Gastroesophageal sphincter (tissue), 3 donors: ENCODE data around the gene MIDN.

Experiments
- EP300 ChIP-seq: sonication (generic); formaldehyde crosslinking; IDR thresholded peaks from one replicate; pipeline ENCODE4 v1.6.1; 2017; ENCODE audit warnings: antibody characterized with exemption, mild to moderate bottlenecking
- POLR2A ChIP-seq, 2 donors: fragments of 450-650 bp; IDR thresholded peaks; one replicate each; pipeline ENCODE4 v1.6.1; 2017; ENCODE audit warnings: antibody characterized with exemption in 2 of 2, mild to moderate bottlenecking in 2 of 2, moderate library complexity in 1 of 2
- POLR2AphosphoS5 ChIP-seq: sonication (generic); formaldehyde crosslinking; IDR thresholded peaks from one replicate; pipeline ENCODE4 v1.6.1; 2017; ENCODE audit warnings: antibody characterized with exemption
- TF ChIP-seq, protein P1 (sequence below), 4 experiments: fragments of 200-600 bp in 2 of 4; fragments of 450-650 bp in 2 of 4; sonication (generic) in 1 of 4; IDR thresholded peaks; one replicate each; pipeline ENCODE4 v1.5.1; 2017 to 2019; ENCODE audit warnings: antibody characterized with exemption in 4 of 4, mild to moderate bottlenecking in 2 of 4, moderate library complexity in 2 of 4

DNA sequence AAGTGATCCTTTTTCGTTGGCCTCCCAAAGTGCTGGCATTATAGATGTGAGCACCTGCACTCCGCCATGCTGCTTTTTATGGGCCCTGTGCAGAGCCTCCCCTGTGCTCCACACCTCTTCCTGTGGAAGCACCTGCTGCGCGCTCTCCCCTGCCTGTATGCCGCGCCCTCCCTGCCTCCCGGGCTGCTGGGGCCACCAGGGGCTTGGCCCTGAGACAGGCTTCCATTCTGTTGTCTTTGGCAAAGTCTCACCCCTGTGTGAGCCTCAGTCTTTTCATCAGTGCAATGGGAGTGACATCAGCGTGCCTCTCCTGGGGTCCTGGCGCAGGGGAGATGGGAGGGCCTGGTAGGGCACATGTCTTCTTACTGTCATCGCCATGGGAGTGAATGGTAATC, 28.2 kb downstream of the MIDN start:
- TF ChIP-seq, protein P1, sequence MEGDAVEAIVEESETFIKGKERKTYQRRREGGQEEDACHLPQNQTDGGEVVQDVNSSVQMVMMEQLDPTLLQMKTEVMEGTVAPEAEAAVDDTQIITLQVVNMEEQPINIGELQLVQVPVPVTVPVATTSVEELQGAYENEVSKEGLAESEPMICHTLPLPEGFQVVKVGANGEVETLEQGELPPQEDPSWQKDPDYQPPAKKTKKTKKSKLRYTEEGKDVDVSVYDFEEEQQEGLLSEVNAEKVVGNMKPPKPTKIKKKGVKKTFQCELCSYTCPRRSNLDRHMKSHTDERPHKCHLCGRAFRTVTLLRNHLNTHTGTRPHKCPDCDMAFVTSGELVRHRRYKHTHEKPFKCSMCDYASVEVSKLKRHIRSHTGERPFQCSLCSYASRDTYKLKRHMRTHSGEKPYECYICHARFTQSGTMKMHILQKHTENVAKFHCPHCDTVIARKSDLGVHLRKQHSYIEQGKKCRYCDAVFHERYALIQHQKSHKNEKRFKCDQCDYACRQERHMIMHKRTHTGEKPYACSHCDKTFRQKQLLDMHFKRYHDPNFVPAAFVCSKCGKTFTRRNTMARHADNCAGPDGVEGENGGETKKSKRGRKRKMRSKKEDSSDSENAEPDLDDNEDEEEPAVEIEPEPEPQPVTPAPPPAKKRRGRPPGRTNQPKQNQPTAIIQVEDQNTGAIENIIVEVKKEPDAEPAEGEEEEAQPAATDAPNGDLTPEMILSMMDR (IDR thresholded peaks at IDR 0.05): no peak
- TF ChIP-seq POLR2A (IDR thresholded peaks at IDR 0.05) (no peak), POLR2AphosphoS5 (no peak), EP300 (no peak)
